Fibroblast of mammary gland (primary cell): Measurements from ENCODE around the gene POLG.

Experiments
- DNase-seq: peaks from one replicate; pipeline ENCODE4 v3.0.0-alpha.2; 2010; ENCODE audit warnings: low read depth
- H3K4me3 ChIP-seq: 2 replicates; pipeline ENCODE4 v1.5.1; 2011; ENCODE audit warnings: low read depth, mild to moderate bottlenecking, low read length, moderate library complexity; ENCODE audit not compliant: control insufficient read depth
- TF ChIP-seq, protein P1 (sequence below): conservative IDR thresholded peaks from 2 replicates; pipeline ENCODE4 v1.5.1; 2011; ENCODE audit warnings: low read depth, low read length, inconsistent platforms; ENCODE audit not compliant: control insufficient read depth, insufficient read depth

The POLG gene

DNA sequence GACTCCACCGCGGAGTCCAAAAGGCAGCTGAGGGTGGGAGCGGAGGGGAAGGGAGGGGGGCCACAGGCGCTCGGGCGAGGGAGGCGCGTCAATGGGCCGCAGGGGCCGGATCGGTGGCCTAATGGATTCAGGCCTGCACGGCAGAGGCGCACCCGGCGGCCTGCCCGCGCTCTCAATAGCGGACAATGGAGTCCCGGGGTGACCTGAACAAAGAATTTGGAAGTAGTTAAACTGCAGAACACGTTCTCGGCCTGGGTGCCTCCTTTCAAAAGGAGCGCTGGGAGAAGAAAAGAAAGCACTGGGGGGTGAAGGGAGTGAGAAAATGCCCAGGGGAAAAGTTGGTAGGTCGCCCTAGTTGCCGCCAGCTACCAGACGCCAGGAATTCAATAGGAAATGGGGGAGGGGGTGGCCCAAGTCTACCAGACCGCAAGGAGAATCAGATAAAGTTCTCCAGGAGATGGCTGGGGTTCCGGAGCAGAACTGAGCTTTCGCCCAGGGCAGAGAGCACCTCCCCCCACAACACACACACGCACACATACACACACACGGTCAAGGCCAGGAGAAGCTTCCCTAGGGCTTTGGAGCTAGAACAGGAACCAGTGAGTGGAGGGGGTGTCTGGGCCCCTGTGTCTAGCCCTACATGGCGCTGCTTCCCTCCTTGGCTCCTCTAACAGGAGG is 25.8 kb upstream of the POLG start:
- TF ChIP-seq, protein P1, sequence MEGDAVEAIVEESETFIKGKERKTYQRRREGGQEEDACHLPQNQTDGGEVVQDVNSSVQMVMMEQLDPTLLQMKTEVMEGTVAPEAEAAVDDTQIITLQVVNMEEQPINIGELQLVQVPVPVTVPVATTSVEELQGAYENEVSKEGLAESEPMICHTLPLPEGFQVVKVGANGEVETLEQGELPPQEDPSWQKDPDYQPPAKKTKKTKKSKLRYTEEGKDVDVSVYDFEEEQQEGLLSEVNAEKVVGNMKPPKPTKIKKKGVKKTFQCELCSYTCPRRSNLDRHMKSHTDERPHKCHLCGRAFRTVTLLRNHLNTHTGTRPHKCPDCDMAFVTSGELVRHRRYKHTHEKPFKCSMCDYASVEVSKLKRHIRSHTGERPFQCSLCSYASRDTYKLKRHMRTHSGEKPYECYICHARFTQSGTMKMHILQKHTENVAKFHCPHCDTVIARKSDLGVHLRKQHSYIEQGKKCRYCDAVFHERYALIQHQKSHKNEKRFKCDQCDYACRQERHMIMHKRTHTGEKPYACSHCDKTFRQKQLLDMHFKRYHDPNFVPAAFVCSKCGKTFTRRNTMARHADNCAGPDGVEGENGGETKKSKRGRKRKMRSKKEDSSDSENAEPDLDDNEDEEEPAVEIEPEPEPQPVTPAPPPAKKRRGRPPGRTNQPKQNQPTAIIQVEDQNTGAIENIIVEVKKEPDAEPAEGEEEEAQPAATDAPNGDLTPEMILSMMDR, result no peak
- H3K4me3 ChIP-seq, result no peak overlapping the region
- no peak for DNase-seq

- TF ChIP-seq, protein P1, result no peak
- DNase-seq, result no peak
- H3K4me3 ChIP-seq, result no peak overlapping the region
Measured at GRCh38 chr15:89359471-89360293, 25.1 kb upstream of the POLG start.

GRCh38 chr15:89358755-89359439 is 24.3 kb upstream of the POLG start:
- peak; percentile 60 for DNase-seq
- H3K4me3 ChIP-seq, result peak overlapping the region; percentile 40
- TF ChIP-seq, protein P1, result peak; percentile 54

DNA sequence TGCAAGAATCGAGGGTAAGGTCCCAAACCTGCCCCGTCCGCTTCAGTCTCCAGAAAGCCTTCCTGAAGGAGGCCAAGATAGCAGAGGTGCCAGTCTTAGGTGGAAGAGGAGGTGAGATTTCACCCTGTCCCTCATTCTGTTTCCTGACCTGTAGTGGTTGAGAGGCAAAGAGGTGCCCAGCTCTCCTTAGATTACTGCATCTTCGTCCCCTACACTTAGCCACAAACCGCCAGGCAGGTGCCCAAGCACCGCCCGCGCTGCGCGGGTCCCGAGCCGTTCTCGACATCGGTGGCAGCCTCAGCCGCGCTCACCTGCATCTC is 23.8 kb upstream of the POLG start:
- no peak for DNase-seq
- TF ChIP-seq, protein P1, result no peak
- no peak overlapping the region for H3K4me3 ChIP-seq

- TF ChIP-seq, protein P1, result peak; percentile 38
- no peak for DNase-seq
- H3K4me3 ChIP-seq, result no peak overlapping the region
Measured at GRCh38 chr15:89356634-89357298, 22.1 kb upstream of the POLG start.

- TF ChIP-seq, protein P1, result no peak
- DNase-seq, result no peak
- H3K4me3 ChIP-seq, result no peak overlapping the region
Measured at GRCh38 chr15:89353991-89354390, 19.4 kb upstream of the POLG start.
